ENCODE data around the gene UBXN7.

UBXN7 gene

GRCh38 chr3:196341137-196341536 is 91.1 kb downstream of the UBXN7 start:
- no peak overlapping the region for H3K4me3 ChIP-seq (replicated peaks; ENCODE audit: low read depth, low read length)
- DNase-seq (ENCODE audit: extremely low read depth, low read depth): no peak
- no peak for TF ChIP-seq CTCF (IDR thresholded peaks at IDR 0.05; ENCODE audit: low read depth, low read length, missing control alignments)

DNA sequence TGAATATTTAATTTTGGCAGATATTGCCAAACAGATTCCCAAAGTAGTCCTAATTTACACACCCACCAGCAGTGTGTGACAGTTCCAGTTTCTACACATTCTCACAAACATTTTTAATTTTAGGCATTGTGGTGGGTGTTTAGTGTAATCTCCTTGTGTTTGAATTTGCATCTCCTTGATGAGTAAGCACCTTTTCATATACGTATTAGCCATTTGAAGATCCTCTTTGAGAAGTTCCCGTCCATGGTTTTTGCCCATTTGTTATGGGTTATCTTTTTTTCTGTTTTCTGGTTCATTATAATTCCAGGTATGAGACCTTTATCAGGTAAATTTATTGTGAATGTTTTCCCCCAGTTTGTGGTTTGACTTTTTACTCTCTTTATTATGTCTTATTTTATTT is 91.8 kb downstream of the UBXN7 start:
- DNase-seq (ENCODE audit: extremely low read depth, low read depth): no peak
- no peak for TF ChIP-seq CTCF (IDR thresholded peaks at IDR 0.05; ENCODE audit: low read depth, low read length, missing control alignments)
- no peak overlapping the region for H3K4me3 ChIP-seq (replicated peaks; ENCODE audit: low read depth, low read length)

DNA sequence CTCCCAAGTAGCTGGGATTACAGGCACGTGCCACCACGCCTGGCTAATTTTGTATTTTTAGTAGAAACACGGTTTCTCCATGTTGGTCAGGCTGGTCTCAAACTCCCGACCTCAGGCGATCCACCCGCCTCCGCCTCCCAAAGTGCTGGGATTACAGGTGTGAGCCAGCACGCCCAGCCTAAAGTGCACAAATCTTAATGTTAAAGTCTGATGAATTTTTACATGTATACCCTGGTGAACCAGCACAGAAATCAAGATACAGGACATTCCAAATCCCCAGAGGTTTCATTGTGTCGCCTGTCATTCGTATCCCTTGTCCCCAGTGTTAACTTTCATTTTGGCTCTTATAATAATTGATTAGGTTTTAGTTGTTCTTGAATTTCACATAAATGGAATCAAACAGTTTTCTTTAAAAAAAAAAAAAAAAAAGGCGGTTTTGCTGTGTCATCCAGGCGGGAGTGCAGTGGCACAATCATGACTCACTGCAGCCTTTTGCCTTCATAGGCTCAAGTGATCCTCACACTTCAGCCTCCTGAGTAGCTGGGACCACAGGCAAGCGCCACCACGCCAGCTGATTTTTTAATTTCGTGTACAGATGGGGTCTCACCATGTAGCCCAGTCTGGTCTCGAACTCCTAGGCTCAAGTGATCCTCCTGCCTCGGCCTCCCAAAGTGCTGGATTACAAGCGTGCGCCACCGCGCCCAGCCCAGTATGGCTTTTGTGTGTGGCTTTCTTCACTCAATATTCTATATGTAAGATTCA is 92.6 kb downstream of the UBXN7 start:
- no peak for DNase-seq (ENCODE audit: extremely low read depth, low read depth)
- no peak overlapping the region for H3K4me3 ChIP-seq (replicated peaks; ENCODE audit: low read depth, low read length)
- no peak for TF ChIP-seq CTCF (IDR thresholded peaks at IDR 0.05; ENCODE audit: low read depth, low read length, missing control alignments)

GRCh38 chr3:196339044-196339443 is 93.2 kb downstream of the UBXN7 start:
- no peak overlapping the region for H3K4me3 ChIP-seq (replicated peaks; ENCODE audit: low read depth, low read length)
- DNase-seq (ENCODE audit: extremely low read depth, low read depth): no peak
- TF ChIP-seq CTCF (IDR thresholded peaks at IDR 0.05; ENCODE audit: low read depth, low read length, missing control alignments): no peak

DNA sequence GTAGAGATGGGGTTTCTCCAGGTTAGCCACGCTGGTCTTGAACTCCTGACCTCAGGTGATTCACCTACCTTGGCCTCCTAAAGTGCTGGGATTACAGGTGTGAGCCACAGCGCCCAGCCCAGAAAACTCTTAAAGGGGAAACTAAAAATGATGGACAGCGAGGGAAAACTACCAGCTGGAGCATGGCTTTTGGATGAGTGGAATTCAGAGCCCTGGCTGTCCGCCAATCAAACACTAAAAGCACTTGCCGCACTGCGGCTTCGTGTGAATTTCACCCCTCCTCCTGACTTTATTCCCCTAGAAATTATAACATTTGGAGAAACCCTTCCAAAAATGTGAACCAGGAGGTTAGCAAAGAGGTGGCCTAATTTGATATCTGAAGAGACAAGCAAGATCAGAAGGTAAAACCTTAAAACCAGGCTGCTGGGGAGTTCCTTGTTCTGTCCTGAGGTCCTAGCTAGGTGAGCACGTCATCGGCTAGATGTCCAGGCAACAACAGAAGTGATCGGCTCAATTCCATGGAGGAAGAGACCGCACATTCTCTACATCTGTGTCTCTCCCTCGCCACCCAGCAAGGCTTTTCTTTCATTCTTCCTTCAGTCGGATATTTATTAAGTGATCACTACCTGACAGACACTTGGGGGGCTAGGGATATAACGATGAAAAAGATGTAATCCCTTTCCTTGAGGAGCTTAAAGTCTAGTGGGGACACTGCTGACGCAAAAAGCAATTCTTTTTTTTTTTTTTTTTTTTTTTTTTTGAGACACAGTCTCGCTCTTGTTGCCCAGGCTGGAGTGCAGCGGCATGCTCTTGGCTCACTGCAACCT is 95.7 kb downstream of the UBXN7 start:
- TF ChIP-seq CTCF (IDR thresholded peaks at IDR 0.05; ENCODE audit: low read depth, low read length, missing control alignments): no peak
- no peak for DNase-seq (ENCODE audit: extremely low read depth, low read depth)
- H3K4me3 ChIP-seq (replicated peaks; ENCODE audit: low read depth, low read length): no peak overlapping the region

DNA sequence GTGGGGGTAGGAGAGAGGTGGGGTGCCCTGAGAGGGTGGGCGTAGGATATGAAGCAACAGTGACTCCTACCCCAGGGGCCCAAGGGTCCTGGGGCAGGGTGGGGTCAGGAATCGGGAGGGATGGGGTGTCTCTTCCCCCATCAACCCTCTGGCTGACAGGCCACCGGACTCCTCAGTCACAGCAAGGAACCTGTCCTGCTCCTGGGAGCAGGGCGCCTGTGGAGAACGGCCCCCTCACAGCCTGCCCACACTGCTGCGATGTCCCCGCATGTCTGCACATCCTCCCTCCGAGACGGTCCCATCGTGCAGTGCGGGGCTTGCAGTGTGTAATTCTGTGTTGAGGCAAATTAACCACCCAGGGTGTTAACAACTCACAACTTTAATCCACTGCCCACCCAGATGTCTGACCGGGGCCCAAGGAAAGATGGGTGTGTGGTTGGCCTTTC is 96.7 kb downstream of the UBXN7 start:
- H3K4me3 ChIP-seq (replicated peaks; ENCODE audit: low read depth, low read length): no peak overlapping the region
- no peak for DNase-seq (ENCODE audit: extremely low read depth, low read depth)
- no peak for TF ChIP-seq CTCF (IDR thresholded peaks at IDR 0.05; ENCODE audit: low read depth, low read length, missing control alignments)
